ENCODE measurements around the gene ZC2HC1B.
"Not testable (repeated sequence)": the region's sequence is repeated elsewhere in the genome, so short reads cannot be mapped to it uniquely, and the experiment has no call there.

Gene ZC2HC1B

DNA sequence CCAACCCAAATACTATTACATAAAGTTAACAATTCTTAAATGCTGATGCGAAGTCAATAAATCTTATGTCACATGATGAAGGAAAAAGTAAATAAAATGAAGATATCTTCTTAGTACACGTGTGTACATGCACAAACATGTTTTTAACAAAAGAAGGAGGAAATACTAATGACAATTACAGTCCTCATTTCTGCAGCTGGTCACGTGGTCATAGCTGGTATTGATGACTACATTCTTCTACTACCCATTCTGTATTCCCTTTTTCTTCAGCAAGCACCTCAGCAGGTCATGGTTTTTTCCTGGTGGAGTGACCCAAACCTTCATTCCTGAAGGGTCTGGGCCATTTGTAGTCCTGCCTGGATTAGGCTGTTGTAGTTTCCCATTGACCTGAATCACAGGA, 4.5 kb downstream of the ZC2HC1B start:
- DNase-seq (ENCODE audit: low read depth in 2 of 2): not testable (repeated sequence)

DNA sequence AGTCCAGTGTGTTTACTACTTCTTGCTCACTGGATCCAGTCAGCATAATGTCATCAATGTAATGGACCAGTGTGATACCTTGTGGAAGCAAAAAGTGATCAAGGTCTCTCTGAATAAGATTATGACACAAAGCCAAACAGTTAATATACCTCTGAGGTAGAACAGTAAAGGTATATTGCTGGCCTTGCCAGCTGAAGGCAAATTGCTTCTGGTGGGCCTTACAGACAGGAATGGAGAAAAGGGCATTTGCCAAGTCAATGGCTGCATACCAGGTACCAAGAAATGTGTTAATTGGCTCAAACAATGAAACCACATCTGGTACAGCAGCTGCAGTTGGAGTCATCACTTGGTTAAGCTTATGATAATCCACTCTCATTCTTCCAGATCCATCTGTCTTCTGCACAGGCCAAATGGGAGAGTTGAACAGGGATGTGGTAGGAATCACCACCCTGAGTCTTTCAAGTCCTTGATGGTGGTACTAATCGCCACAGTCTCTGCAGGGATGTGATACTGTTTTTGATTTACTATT, 7.0 kb downstream of the ZC2HC1B start:
- not testable (repeated sequence) for DNase-seq (ENCODE audit: low read depth in 2 of 2)

- DNase-seq (ENCODE audit: low read depth in 2 of 2): no peak
These were observed 7.9 kb downstream of the ZC2HC1B start for GRCh38 chr6:143872201-143872600.

DNA sequence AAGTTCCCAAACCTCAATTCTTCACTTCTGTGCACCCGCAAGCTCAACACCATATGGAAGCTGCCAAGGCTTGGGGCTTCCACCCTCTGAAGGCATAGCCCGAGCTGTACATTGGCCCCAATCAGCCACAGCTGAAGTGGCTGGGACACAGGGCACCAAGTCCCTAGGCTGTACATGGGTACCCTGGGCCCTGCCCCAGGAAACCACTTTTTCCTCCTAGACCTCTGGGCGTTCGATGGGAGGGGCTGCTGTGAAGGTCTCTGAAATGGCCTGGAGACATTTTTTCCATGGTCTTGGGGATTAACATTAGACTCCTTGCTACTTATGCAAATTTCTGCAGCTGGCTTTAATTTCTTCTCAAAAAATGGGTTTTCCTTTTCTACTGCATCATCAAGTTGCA, 9.3 kb downstream of the ZC2HC1B start:
- not testable (repeated sequence) for DNase-seq (ENCODE audit: low read depth in 2 of 2)

DNA sequence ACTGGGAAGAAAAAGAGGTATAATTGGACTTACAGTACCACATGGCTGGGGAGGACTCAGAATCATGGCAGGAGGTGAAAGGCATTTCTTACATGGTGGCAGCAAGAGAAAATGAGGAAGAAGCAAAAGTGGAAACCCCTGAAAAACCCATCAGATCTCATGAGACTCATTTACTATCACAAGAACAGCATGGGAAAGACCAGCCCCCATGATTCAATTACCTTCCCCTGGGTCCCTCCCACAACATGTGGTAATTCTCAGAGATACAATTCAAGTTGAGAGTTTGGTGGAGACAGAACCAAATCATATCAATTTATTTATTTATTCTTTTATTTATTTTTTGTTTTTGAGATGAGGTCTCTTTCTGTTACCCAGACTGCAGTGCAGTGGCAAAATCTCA, 10.2 kb downstream of the ZC2HC1B start:
- DNase-seq (ENCODE audit: low read depth in 2 of 2): not testable (repeated sequence)

DNA sequence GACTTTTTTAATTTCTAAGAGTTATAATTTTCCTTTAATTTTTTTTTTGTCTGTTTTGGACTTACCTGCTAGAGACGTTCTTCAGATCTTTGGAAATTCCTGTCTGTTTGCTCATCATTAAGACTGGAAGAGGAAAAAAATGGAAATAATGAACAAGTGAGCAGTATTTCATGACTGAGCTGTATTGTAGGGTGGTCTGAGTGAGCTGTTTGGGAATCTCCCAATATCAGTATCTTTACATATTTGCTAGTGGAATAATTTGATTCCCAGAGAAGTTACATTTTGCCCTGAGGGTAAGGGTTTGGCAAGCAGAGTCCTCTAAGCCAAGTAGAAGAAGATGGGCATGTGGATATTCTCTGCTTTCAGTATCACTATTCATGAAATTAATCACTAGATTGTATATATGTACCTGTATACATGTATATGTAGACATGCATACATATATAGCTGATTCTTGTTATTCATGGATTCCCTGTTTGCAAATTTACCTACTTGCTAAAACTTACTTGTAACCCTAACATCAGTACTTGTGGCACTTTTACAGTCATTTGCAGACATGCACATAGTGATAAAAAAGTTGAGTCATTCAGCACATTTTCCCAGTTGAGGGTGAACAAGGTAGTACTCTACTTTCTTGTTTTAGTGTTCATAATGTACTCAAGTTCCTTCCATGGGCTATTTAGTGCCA, 13.5 kb downstream of the ZC2HC1B start:
- no peak for DNase-seq (ENCODE audit: low read depth in 2 of 2)

- no peak for DNase-seq (ENCODE audit: low read depth in 2 of 2)
These were observed 14.0 kb downstream of the ZC2HC1B start for GRCh38 chr6:143878272-143878760.

GRCh38 chr6:143880412-143880811, 16.1 kb downstream of the ZC2HC1B start:
- DNase-seq (ENCODE audit: low read depth in 2 of 2): no peak

- DNase-seq (ENCODE audit: low read depth in 2 of 2): no peak
These were observed 18.2 kb downstream of the ZC2HC1B start for GRCh38 chr6:143882401-143882930.

DNA sequence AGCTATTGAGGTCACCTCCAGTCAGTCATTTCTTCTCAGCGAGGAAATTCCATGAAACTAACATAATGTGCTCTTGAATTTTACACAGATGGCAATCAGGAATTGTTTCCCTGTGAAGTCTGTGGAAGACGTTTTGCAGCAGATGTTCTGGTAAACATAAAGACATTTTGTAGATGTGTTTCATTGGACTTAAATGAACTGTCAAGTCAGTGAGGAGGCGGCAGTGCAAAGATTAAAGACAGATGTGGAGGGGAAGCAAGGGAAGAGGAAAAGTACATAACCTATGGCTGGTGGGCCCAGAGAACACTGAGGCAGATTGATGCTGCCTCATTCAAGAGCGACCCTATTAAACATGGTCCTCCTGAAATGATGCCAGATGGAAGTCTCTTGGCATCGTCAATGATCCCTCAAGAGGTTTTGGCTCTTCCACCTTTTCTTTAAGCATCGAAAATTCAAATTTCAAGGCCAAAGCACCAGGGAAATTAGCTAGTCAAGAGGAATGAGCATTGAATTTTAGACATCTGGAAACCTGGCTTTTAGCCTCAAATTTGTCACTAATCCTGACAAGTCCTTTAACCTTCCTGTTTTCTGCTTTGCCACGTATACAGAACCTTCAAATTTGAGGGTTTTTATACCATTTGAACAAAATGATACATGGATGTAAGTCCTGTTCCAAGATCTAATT, 20.1 kb downstream of the ZC2HC1B start:
- no peak for DNase-seq (ENCODE audit: low read depth in 2 of 2)

DNA sequence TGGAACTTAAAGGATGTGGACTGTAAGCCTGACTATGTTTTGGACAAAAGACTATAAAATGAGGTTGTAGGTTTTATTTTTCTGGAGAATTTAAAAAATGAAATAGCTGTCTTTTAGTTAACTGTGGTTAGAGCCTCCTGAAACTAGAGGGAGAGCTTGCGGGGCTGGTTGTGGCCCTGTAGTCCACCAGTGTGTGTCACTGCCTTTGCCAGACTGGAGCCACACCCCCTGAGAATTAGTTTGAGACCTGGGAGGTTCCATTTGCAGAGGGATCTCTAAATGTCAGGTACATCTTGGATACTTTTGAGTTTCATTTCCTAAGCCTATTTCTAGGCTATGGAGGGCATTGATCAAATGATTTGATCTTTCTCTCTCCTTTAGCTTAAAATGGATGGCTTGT, 20.8 kb downstream of the ZC2HC1B start:
- no peak for DNase-seq (ENCODE audit: low read depth in 2 of 2)

GRCh38 chr6:143894655-143895054, 30.4 kb downstream of the ZC2HC1B start:
- no peak for DNase-seq (ENCODE audit: low read depth in 2 of 2)

DNA sequence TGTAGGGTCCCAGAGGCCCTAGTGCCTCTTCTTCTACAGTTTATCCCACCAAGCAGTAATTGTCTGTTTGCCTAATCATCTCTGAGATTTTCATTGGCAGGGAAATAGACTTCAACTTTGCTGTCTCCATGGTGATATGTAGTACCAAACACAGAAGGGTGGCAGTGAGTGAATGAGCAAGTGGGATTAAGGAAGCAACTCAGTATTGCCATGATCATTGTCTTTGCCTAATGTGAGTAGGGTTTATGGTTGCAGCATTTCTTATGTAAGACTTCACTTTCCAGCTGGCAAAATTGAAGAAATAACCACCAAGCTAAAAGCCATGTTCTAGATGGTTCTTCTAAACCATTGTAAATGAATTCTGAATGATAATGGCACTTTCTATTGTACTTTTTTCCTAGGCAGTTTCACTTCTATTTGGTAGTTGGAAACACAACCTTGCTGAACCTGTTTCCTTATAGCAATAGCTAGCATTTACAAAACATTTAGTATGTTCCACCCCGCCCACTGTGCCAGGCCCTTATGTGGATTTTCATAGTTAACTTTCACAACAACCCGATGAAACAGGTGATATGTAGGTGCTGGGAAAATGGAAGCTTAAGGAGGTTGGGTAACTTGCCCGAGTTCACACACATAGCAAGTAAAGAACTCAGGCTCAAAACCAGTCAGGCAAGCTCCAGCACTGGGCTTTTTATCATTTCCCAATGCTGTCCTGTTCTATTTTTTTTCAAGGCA, 32.0 kb downstream of the ZC2HC1B start:
- no peak for DNase-seq (ENCODE audit: low read depth in 2 of 2)

DNA sequence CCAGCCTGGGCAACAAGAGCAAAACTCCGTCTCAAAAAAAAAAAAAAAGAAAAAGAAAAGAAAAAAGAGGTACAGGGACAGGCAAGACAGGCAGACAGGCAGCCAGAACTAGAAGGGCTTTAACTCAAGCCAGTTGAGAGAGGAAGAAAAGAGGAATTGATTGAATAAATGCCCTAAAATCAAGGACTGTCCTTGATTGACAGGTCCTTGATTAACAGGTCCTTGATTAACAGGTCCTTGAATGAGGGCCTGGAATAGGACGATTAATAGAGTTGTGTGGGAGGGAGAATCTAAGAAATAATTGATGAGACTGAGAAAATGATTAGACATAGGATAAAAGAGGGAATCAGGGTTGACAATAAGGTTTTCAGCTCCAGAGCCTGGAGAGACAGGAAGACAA, 36.1 kb downstream of the ZC2HC1B start:
- no peak for DNase-seq (ENCODE audit: low read depth in 2 of 2)

GRCh38 chr6:143901885-143902750, 37.8 kb downstream of the ZC2HC1B start:
- no peak for DNase-seq (ENCODE audit: low read depth in 2 of 2)

- DNase-seq (ENCODE audit: low read depth in 2 of 2): no peak
These were observed 38.6 kb downstream of the ZC2HC1B start for GRCh38 chr6:143902827-143903226.

- no peak for DNase-seq (ENCODE audit: low read depth in 2 of 2)
These were observed 46.8 kb downstream of the ZC2HC1B start for GRCh38 chr6:143911028-143911427.

DNA sequence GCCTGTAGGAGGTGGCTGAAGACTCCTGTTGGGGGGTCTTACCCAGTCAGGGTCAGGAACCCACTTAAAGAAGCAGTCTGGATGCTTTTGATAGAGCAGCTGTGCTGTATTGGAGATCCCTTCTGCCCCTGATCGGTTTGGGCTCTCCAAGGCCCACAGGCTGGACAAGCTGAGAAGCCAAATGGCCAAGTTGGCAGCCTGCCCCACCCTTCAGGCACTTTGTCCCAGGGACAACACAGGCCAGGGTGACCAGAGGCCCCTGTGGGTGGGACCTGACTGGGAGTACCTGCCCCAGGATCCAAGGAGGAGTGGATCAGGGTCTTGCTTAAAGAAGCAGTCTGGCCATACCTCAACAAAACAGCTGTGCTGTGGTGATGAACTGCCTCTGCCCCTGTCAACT, 48.4 kb downstream of the ZC2HC1B start:
- no peak for DNase-seq (ENCODE audit: low read depth in 2 of 2)

DNA sequence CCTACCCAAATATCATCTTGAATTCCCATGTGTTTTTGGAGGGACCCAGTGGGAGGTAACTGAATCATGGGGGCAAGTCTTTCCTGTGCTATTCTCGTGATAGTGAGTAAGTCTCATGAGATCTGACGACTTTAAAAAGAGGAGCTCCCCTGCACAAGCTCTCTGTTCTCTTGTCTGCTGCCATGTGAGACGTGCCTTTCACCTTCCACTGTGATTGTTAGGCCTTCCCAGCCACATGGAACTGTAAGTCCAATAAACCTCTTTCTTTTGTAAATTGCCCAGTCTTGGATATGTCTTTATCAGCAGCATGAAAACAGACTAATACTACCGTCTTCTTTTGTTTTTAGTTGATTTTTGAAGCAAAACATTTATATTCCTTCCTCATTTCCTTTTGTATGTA, 52.8 kb downstream of the ZC2HC1B start:
- not testable (repeated sequence) for DNase-seq (ENCODE audit: low read depth in 2 of 2)

DNA sequence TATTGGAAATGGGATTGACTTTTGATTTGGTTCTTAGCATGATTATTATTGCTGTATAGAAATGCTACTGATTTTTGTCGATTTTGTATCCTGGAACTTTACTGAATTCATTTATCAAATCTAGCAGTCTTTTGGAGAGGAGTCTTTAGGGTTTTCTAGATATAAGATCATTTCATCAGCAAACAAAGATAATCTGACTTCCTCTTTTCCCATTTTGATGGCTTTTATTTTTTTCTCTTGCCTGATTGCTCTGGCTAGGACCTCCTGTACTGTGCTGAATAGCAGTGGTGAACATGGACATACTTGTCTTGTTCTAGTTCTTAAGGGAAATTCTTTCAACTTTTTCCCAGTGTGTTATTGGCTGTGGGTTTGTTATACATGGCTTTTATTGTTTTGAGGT, 64.6 kb downstream of the ZC2HC1B start:
- no peak for DNase-seq (ENCODE audit: low read depth in 2 of 2)

GRCh38 chr6:143929975-143930374, 65.7 kb downstream of the ZC2HC1B start:
- DNase-seq (ENCODE audit: low read depth in 2 of 2): no peak
